Neuronal stem cell (in vitro differentiated cells): ENCODE results near the gene ZNF443.
"Not testable (repeated sequence)": the region's sequence is repeated elsewhere in the genome, so short reads cannot be mapped to it uniquely, and the experiment has no call there.

ENCODE experiments used
- DNase-seq: peaks from one replicate; pipeline ENCODE4 v3.0.0-alpha.2; 2013; ENCODE audit warnings: low spot score
- H2AFZ ChIP-seq: one replicate; pipeline ENCODE4 v1.6.1; 2013; ENCODE audit warnings: mild to moderate bottlenecking, low read length, inconsistent platforms
- H2AK5ac ChIP-seq: 2 replicates; pipeline ENCODE4 v1.6.1; 2013; ENCODE audit warnings: low read depth, mild to moderate bottlenecking, inconsistent platforms, low read length, moderate library complexity, mixed read lengths
- H2BK120ac ChIP-seq: 2 replicates; pipeline ENCODE4 v1.6.1; 2013; ENCODE audit warnings: low read depth, mild to moderate bottlenecking, inconsistent platforms, low read length, moderate library complexity, mixed read lengths
- H2BK12ac ChIP-seq: one replicate; pipeline ENCODE4 v1.6.1; 2013; ENCODE audit warnings: low read length, inconsistent platforms
- H2BK15ac ChIP-seq: 2 replicates; pipeline ENCODE4 v1.6.1; 2013; ENCODE audit warnings: mild to moderate bottlenecking, low read length, inconsistent platforms, mixed read lengths
- H2BK5ac ChIP-seq: one replicate; pipeline ENCODE4 v1.6.1; 2013; ENCODE audit warnings: inconsistent platforms, mild to moderate bottlenecking, low read length, moderate library complexity
- H3K14ac ChIP-seq: one replicate; pipeline ENCODE4 v1.6.1; 2013; ENCODE audit warnings: low read length, inconsistent platforms
- H3K18ac ChIP-seq: 2 replicates; pipeline ENCODE4 v1.6.1; 2013; ENCODE audit warnings: low read length, inconsistent platforms
- H3K23ac ChIP-seq: 2 replicates; pipeline ENCODE4 v1.6.1; 2013; ENCODE audit warnings: low read depth, mild to moderate bottlenecking, mixed read lengths, low read length, inconsistent platforms; ENCODE audit not compliant: poor library complexity
- H3K27ac ChIP-seq: replicated peaks from 3 replicates; pipeline ENCODE4 v1.5.1; 2013; ENCODE audit warnings: low read length, inconsistent platforms
- H3K27me3 ChIP-seq, 3 experiments: 2 replicates each; pipeline ENCODE4 v1.6.1; 2013; ENCODE audit warnings: low read length in 3 of 3, mild to moderate bottlenecking in 2 of 3, inconsistent platforms in 1 of 3, low read depth in 1 of 3, mixed read lengths in 1 of 3, moderate library complexity in 1 of 3; ENCODE audit not compliant: control insufficient read depth in 3 of 3, insufficient read depth in 3 of 3
- H3K36me3 ChIP-seq, 2 donors: replicated peaks in 1 of 2; 2 replicates each; pipeline ENCODE4 v1.6.1; 2013; ENCODE audit warnings: low read length in 2 of 2; ENCODE audit not compliant: control insufficient read depth in 2 of 2, insufficient read depth in 2 of 2
- H3K4ac ChIP-seq: 2 replicates; pipeline ENCODE4 v1.6.1; 2013; ENCODE audit warnings: inconsistent platforms, mild to moderate bottlenecking, low read length, moderate library complexity
- H3K4me1 ChIP-seq, 2 donors: 1 replicate in 1 of 2; 2 replicates in 1 of 2; pipeline ENCODE4 v1.6.1; 2013; ENCODE audit warnings: low read length in 2 of 2, low read depth in 1 of 2; ENCODE audit not compliant: control insufficient read depth in 2 of 2, insufficient read depth in 1 of 2
- H3K4me2 ChIP-seq: one replicate; pipeline ENCODE4 v1.6.1; 2013; ENCODE audit warnings: mild to moderate bottlenecking, low read length, inconsistent platforms; ENCODE audit not compliant: insufficient read depth, poor library complexity, severe bottlenecking
- H3K4me3 ChIP-seq, 2 donors: 2 replicates each; pipeline ENCODE4 v1.5.1; 2013; ENCODE audit warnings: low read length in 2 of 2, mild to moderate bottlenecking in 2 of 2, inconsistent platforms in 1 of 2, moderate library complexity in 1 of 2
- H3K79me1 ChIP-seq: one replicate; pipeline ENCODE4 v1.6.1; 2013; ENCODE audit warnings: low read depth, mild to moderate bottlenecking, inconsistent platforms, low read length, moderate library complexity
- H3K9ac ChIP-seq: one replicate; pipeline ENCODE4 v1.6.1; 2013; ENCODE audit warnings: mild to moderate bottlenecking, low read depth, low read length, inconsistent platforms; ENCODE audit not compliant: poor library complexity
- H3K9me3 ChIP-seq, 2 donors: replicated peaks in 1 of 2; 2 replicates each; pipeline versions ENCODE3 to v1.6.1; 2013; ENCODE audit warnings: low read length in 2 of 2, mild to moderate bottlenecking in 2 of 2, inconsistent platforms in 1 of 2, low read depth in 1 of 2, mixed read lengths in 1 of 2, moderate library complexity in 1 of 2; ENCODE audit not compliant: control insufficient read depth in 2 of 2, insufficient read depth in 1 of 2
- H4K8ac ChIP-seq: one replicate; pipeline ENCODE4 v1.6.1; 2013; ENCODE audit warnings: low read depth, mild to moderate bottlenecking, inconsistent platforms, low read length, moderate library complexity
- H4K91ac ChIP-seq: one replicate; pipeline ENCODE4 v1.6.1; 2013; ENCODE audit warnings: low read length, low read depth, mild to moderate bottlenecking, inconsistent platforms; ENCODE audit not compliant: poor library complexity
- WGBS, 2 donors: extraction: QIAGEN DNeasy Blood & Tissue Kit; methylation state at CpG; one replicate each; pipeline ENCODE4 v1.1.7; 2013; ENCODE audit warnings: missing lambda C conversion rate in 2 of 2, mixed read lengths in 1 of 2; ENCODE audit not compliant: insufficient read length in 2 of 2, insufficient replicate concordance in 1 of 2; ENCODE audit errors: extremely low coverage in 2 of 2; 5-methylcytosine and 5-hydroxymethylcytosine counted together

The ZNF443 gene

GRCh38 chr19:12417273-12417672 is 23.5 kb downstream of the ZNF443 start:
- not testable (repeated sequence) for H3K4me3 ChIP-seq, H3K18ac ChIP-seq, DNase-seq, H3K79me1 ChIP-seq, H3K23ac ChIP-seq, H2BK5ac ChIP-seq, H3K4me1 ChIP-seq, H3K4me2 ChIP-seq, H2AK5ac ChIP-seq, H2AFZ ChIP-seq, H3K4ac ChIP-seq, H4K91ac ChIP-seq, H3K9ac ChIP-seq, H4K8ac ChIP-seq, H2BK12ac ChIP-seq, H2BK120ac ChIP-seq, H3K27me3 ChIP-seq, H2BK15ac ChIP-seq, H3K14ac ChIP-seq, H3K27ac ChIP-seq
- Histone ChIP-seq H3K9me3 (peaks cover 8 to 52% of the 10 kb centered on the region in 2 donors), H3K36me3 (peaks cover 2 to 28% of the 10 kb centered on the region in 2 donors)
- no CpG with 5 or more reads among the region's 5 CpGs for WGBS, 2 donors

DNA sequence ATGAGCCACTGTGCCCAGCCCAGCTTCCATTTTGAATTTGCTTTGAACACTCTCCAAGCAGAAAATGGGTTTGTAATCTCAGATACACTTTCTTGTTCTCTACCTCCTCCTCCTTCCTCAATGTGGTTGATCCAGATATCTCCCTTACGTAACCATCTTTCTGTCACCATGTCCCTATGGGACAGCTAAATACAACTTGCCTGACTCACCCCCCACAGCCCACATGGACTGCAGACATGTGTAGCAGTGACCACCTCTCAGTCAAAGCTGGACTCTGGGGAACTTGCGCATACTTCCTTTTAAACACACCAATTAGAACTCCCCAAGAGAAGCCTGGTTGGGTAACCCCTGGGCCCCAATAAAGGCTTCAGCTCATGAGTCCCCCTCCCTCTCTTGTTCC is 28.9 kb downstream of the ZNF443 start:
- H2AK5ac ChIP-seq, result no peak overlapping the region
- peaks cover 10 to 31% of the 10 kb centered on the region in 2 donors for H3K9me3 ChIP-seq
- H3K9ac ChIP-seq, result no peak overlapping the region
- H4K8ac ChIP-seq, result no peak overlapping the region
- H2BK12ac ChIP-seq, result no peak overlapping the region
- no peak overlapping the region for H3K4me2 ChIP-seq
- no peak overlapping the region for H3K18ac ChIP-seq
- no peak overlapping the region for H4K91ac ChIP-seq
- H3K14ac ChIP-seq, result no peak overlapping the region
- H3K27ac ChIP-seq, result no peak overlapping the region
- H2AFZ ChIP-seq, result no peak overlapping the region
- H3K4me1 ChIP-seq, result no peaks in the 10 kb centered on the region
- no peak overlapping the region for H2BK120ac ChIP-seq
- no peak overlapping the region for H2BK15ac ChIP-seq
- no peak overlapping the region for H3K4ac ChIP-seq
- H3K36me3 ChIP-seq, result peaks cover 0 to 3% of the 10 kb centered on the region in 2 donors
- WGBS, 2 donors, result no CpG with 5 or more reads among the region's 2 CpGs
- H3K23ac ChIP-seq, result no peak overlapping the region
- no peaks in the 10 kb centered on the region for H3K27me3 ChIP-seq
- no peak for DNase-seq
- H3K79me1 ChIP-seq, result no peaks in the 10 kb centered on the region
- H2BK5ac ChIP-seq, result no peak overlapping the region
- H3K4me3 ChIP-seq, result no peak overlapping the region

- no CpG with 5 or more reads among the region's 71 CpGs for WGBS, 2 donors
- H3K36me3 ChIP-seq, result no peaks in the 10 kb centered on the region
These were observed 40.0 kb downstream of the ZNF443 start, which contains the start of gene ZNF799 for GRCh38 chr19:12400633-12401502. Gene ZNF799 (minus strand): TSS chr19:12401271. CDS start chr19:12401070, 201 bp downstream.

DNA sequence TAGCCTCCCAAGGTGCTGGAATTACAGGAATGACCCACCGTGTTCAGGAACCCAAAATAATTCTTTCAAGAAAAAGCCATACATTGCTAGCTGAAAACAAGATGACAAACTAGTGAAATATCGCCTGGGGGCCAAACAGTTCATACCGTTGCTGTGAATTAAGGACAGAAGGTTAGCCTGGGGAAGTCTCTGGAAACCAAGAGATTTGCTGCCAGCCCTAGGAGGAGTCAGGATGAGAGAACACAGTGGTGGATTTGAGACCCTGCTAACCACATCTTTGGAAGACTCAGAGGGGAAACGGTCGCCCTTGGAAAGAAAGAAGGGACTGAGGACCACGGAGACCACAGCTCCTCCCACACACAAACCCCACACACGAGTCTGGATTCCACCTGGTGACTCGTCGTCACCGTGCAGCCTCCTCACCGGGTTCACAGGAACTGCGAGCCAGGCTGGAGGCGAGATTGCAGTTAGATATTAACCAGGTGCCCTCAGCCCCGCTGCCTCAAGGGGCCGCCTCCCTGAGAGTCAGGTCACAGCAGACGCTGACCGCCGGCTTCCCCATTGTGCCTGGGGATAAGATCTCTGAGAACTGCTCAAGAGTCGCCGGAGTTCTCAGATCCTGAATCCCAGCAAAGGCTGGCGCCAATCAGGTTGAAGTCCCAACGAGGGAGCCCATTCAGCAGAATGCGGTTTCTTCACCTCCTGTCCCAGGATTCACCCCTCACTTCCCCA is 40.8 kb downstream of the ZNF443 start:
- not testable (repeated sequence) for H3K9me3 ChIP-seq, H3K4me1 ChIP-seq, H4K8ac ChIP-seq, H3K23ac ChIP-seq, H3K36me3 ChIP-seq, H3K27me3 ChIP-seq, H2BK5ac ChIP-seq, H2BK12ac ChIP-seq, H2BK120ac ChIP-seq, H3K79me1 ChIP-seq, H2AK5ac ChIP-seq, H3K4ac ChIP-seq, H2BK15ac ChIP-seq, H4K91ac ChIP-seq, H3K14ac ChIP-seq
- Histone ChIP-seq H3K27ac (peak overlapping the region; percentile 79), H3K18ac (peak overlapping the region; percentile 57), H3K4me2 (peak overlapping the region; percentile 67), H3K9ac (peak overlapping the region; percentile 17), H3K4me3 (peak overlapping the region; percentile 63 to 86), H2AFZ (peak overlapping the region; percentile 92)
- no CpG with 5 or more reads among the region's 23 CpGs for WGBS, 2 donors
- DNase-seq, result peak; percentile 23

More at GRCh38 chr19:12400633-12401502, 40.0 kb downstream of the ZNF443 start, which contains the start of gene ZNF799:
- H3K4me3 ChIP-seq, result peak within 1 kb of the TSS; percentile 63 to 86
- no peak within 1 kb of the TSS for H2AK5ac ChIP-seq
- H2BK12ac ChIP-seq, result no peak within 1 kb of the TSS
- H2BK15ac ChIP-seq, result no peak within 1 kb of the TSS
- H4K8ac ChIP-seq, result no peak within 1 kb of the TSS
- no peak within 1 kb of the TSS for H3K4ac ChIP-seq
- peak within 1 kb of the TSS; percentile 86 for H3K18ac ChIP-seq
- H3K4me2 ChIP-seq, result peak within 1 kb of the TSS; percentile 67
- DNase-seq, result peak; percentile 88
- peak within 1 kb of the TSS; percentile 54 for H3K9ac ChIP-seq
- H2BK120ac ChIP-seq, result no peak within 1 kb of the TSS
- no peak within 1 kb of the TSS for H4K91ac ChIP-seq
- peak within 1 kb of the TSS; percentile 92 for H2AFZ ChIP-seq
- no peaks in the 10 kb centered on the region for H3K4me1 ChIP-seq
- H3K79me1 ChIP-seq, result no peaks in the 10 kb centered on the region
- H3K9me3 ChIP-seq, result peaks cover 0 to 6% of the 10 kb centered on the region in 2 donors
- no peak within 1 kb of the TSS for H3K14ac ChIP-seq
- H3K27me3 ChIP-seq, result no peaks in the 10 kb centered on the region
- no peak within 1 kb of the TSS for H2BK5ac ChIP-seq
- H3K27ac ChIP-seq, result peak within 1 kb of the TSS; percentile 79
- H3K23ac ChIP-seq, result peak within 1 kb of the TSS; percentile 22
